ENCODE measurements around the gene PSMG2. TPM values are rescaled to one million over a fixed set of nuclear protein-coding genes. Genes with fewer than 3 reads are reported as not detected.

The PSMG2 gene
- total and polyA plus RNA-seq, 9 donors: 51.9 to 114 (median 66.8) TPM

GRCh38 chr18:12722731-12723130, 19.9 kb downstream of the PSMG2 start:
- Histone ChIP-seq H3K4me3 (no peak overlapping the region), H3K9me3 (no peaks in the 10 kb centered on the region), H3K27ac (no peak overlapping the region), H3K4me1 (ENCODE audit: insufficient read depth) (no peaks in the 10 kb centered on the region), H3K36me3 (no peaks in the 10 kb centered on the region), H3K27me3 (no peaks in the 10 kb centered on the region)
- intact Hi-C loops (cut with DNase I): no loop called here
- TF ChIP-seq CTCF (IDR thresholded peaks at IDR 0.05): no peak
- DNase-seq: no peak
- WGBS, 3 donors: 81 to 82% (median 82%) methylated on average over 7 of the region's 7 CpGs

GRCh38 chr18:12726331-12726730, 23.5 kb downstream of the PSMG2 start:
- DNase-seq: no peak
- no peaks in the 10 kb centered on the region for H3K27me3 ChIP-seq
- no peaks in the 10 kb centered on the region for H3K36me3 ChIP-seq
- WGBS, 3 donors: 56 to 71% (median 65%) methylated on average over 4 of the region's 4 CpGs
- TF ChIP-seq POLR2A (IDR thresholded peaks at IDR 0.05) (no peak), EP300 (IDR thresholded peaks at IDR 0.05) (no peak), CTCF (IDR thresholded peaks at IDR 0.05) (no peak)
- no peaks in the 10 kb centered on the region for H3K4me1 ChIP-seq (ENCODE audit: insufficient read depth)
- intact Hi-C loops (cut with DNase I): loop anchor here in 2 of 4 donors (2.0 to 5.0 kb wide), 2 partner anchors 206 to 208 kb away; no protein-coding TSS in a partner anchor
- H3K9me3 ChIP-seq: no peaks in the 10 kb centered on the region
- no peak overlapping the region for H3K27ac ChIP-seq
- no peak overlapping the region for H3K4me3 ChIP-seq

DNA sequence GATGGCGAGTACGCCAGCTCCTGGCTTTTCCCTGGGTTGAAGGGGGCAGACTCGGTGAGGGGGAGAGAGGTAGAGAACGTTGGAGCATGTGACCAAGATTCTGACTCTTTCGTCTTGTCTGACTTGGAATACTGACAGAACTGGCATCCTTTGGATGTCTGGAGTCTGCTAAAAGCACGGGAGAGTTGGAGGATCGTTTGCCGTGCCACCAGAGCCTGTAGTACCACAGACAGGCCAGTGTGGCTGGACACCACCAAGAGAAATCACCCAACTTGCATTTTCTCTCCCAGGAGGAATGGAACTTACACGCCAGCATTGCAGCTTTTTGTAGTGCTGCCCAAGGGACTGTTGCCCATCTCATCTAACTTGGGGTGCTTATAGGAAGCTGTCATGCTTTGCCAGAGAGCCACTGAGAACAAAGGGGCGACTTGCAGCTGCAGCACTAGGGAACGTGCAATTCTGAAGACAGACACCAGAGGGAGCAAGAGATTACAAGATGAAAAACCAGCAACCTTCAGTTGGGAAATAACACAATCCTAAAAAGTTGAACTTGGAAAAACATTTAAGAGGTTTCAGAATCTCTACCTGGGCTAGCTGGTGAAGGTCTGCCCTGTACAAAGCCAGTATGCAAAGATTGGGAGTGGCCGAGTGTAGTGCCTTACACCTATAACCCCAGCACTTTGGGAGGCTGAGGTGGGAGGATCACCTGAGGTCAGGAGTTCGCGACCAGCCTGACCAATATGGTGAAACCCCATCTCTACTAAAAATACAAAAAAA, 24.1 kb downstream of the PSMG2 start:
- intact Hi-C loops (cut with DNase I): loop anchor here (1.0 to 5.0 kb wide), 3 partner anchors 205 to 208 kb away; no protein-coding TSS in a partner anchor
- Histone ChIP-seq H3K27me3 (no peaks in the 10 kb centered on the region), H3K9me3 (no peaks in the 10 kb centered on the region), H3K27ac (no peak overlapping the region), H3K36me3 (no peaks in the 10 kb centered on the region), H3K4me3 (no peak overlapping the region), H3K4me1 (ENCODE audit: insufficient read depth) (no peaks in the 10 kb centered on the region)
- no peak for TF ChIP-seq POLR2A (IDR thresholded peaks at IDR 0.05)
- TF ChIP-seq CTCF (IDR thresholded peaks at IDR 0.05): peak; percentile 54 to 87 (median 83)
- WGBS, 3 donors: 58 to 60% (median 59%) methylated on average over 14 of the region's 14 CpGs
- peak in 4 of 5 donors; percentile 37 to 64 (median 48) for DNase-seq

DNA sequence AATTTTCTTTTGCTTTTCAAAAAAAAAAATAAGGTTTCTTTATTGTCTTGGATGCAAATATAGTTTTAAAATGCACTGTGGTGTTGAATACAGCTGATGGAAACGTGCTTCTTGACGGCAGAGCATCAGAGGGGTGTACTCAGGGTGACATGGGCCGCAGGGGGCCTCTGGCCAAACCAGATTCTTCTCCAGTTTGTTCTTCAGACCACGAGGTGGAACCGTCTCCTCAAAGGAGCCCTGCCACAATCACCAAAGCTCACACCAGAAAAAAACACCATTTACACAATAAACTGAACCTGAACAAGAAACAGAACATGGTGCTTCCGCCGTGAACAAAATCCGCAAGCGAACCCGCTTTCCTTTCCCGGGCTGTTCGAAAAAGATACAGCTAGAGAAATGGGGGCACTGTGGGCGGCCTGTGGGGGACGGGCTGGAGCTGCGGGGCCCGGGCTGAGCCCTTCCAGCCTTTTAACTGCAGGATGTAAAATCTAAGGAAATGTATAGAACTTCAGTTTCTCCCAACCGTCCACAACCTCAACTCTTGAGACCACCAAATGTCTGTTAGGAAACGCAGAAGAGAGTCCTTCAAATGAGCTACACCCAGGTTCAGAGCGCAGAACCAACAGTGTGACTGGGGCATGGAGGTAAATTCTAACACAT, 34.5 kb downstream of the PSMG2 start:
- Histone ChIP-seq H3K27me3 (no peaks in the 10 kb centered on the region), H3K27ac (no peak overlapping the region), H3K9me3 (no peaks in the 10 kb centered on the region), H3K4me3 (no peak overlapping the region), H3K36me3 (no peaks in the 10 kb centered on the region), H3K4me1 (ENCODE audit: insufficient read depth) (no peaks in the 10 kb centered on the region)
- intact Hi-C loops (cut with DNase I): no loop called here
- TF ChIP-seq CTCF (IDR thresholded peaks at IDR 0.05) (no peak), EP300 (IDR thresholded peaks at IDR 0.05) (no peak), POLR2A (IDR thresholded peaks at IDR 0.05) (no peak)
- DNase-seq: no peak
- 86 to 88% (median 87%) methylated on average over 19 of the region's 19 CpGs for WGBS, 3 donors

Measured in ovary (tissue), 9 donors.